SJCRH30 (cell line): ENCODE measurements around the gene MTF1. TPM values are rescaled to one million over a fixed set of nuclear protein-coding genes. Genes with fewer than 3 reads are reported as not detected.
A peak's percentile ranks its signal among the peaks of the same experiment; 100 is the strongest.

Source experiments
- DNase-seq, 2 experiments: peaks; one replicate each; pipeline ENCODE4 v3.0.0-alpha.2; 2015 to 2020
- H3K27ac ChIP-seq: fragments of 250-450 bp; sonication (Bioruptor Pico); 2 replicates; pipeline ENCODE4 v1.5.1; 2020; ENCODE audit warnings: mild to moderate bottlenecking, moderate library complexity
- H3K27me3 ChIP-seq: fragments of 250-450 bp; sonication (Bioruptor Pico); 2 replicates; pipeline ENCODE4 v1.5.1; 2020; ENCODE audit warnings: mild to moderate bottlenecking, moderate library complexity
- H3K36me3 ChIP-seq: fragments of 250-450 bp; sonication (Bioruptor Pico); 2 replicates; pipeline ENCODE4 v1.5.1; 2020; ENCODE audit warnings: mild to moderate bottlenecking, moderate library complexity
- H3K4me1 ChIP-seq: fragments of 250-450 bp; sonication (Bioruptor Pico); 2 replicates; pipeline ENCODE4 v1.5.1; 2020; ENCODE audit warnings: mild to moderate bottlenecking, moderate library complexity
- H3K4me3 ChIP-seq: fragments of 250-450 bp; sonication (Bioruptor Pico); 2 replicates; pipeline ENCODE4 v1.5.1; 2020; ENCODE audit warnings: mild to moderate bottlenecking, moderate library complexity
- H3K9me3 ChIP-seq: fragments of 250-450 bp; sonication (Bioruptor Pico); replicated peaks from 2 replicates; pipeline ENCODE4 v1.5.1; 2020; ENCODE audit warnings: mild to moderate bottlenecking, moderate library complexity
- total RNA-seq: library from RNA; depleted of rRNA; stranded (reverse); fragments of >200 nt; shearing (Covaris generic); gene quantifications from 2 replicates; pipeline ENCODE4 v1.2.3, GENCODE V29; 2014

The MTF1 gene
- total RNA-seq, 1 experiment from 2014 or later, result 4.4 TPM

- Histone ChIP-seq H3K9me3 (no peaks in the 10 kb centered on the region), H3K36me3 (peaks cover 50% of the 10 kb centered on the region), H3K27ac (no peak overlapping the region), H3K27me3 (no peaks in the 10 kb centered on the region), H3K4me1 (no peaks in the 10 kb centered on the region), H3K4me3 (no peak overlapping the region)
- DNase-seq, result no peak
Measured at GRCh38 chr1:37831109-37831508, 28.3 kb downstream of the MTF1 start.

- Histone ChIP-seq H3K9me3 (no peaks in the 10 kb centered on the region), H3K27ac (no peak overlapping the region), H3K4me3 (no peak overlapping the region), H3K27me3 (no peaks in the 10 kb centered on the region), H3K4me1 (no peaks in the 10 kb centered on the region), H3K36me3 (peaks cover 45% of the 10 kb centered on the region)
- no peak for DNase-seq
Measured at GRCh38 chr1:37828410-37829074, 30.9 kb downstream of the MTF1 start.

GRCh38 chr1:37825506-37825905, 33.9 kb downstream of the MTF1 start:
- H3K4me3 ChIP-seq, result no peak overlapping the region
- no peaks in the 10 kb centered on the region for H3K27me3 ChIP-seq
- peaks cover 49% of the 10 kb centered on the region for H3K36me3 ChIP-seq
- no peak for DNase-seq
- no peak overlapping the region for H3K27ac ChIP-seq
- H3K4me1 ChIP-seq, result no peaks in the 10 kb centered on the region
- H3K9me3 ChIP-seq, result no peaks in the 10 kb centered on the region

- no peak for DNase-seq
- H3K27me3 ChIP-seq, result no peaks in the 10 kb centered on the region
- no peaks in the 10 kb centered on the region for H3K9me3 ChIP-seq
- peaks cover 57% of the 10 kb centered on the region for H3K36me3 ChIP-seq
- no peak overlapping the region for H3K27ac ChIP-seq
- H3K4me1 ChIP-seq, result no peaks in the 10 kb centered on the region
- no peak overlapping the region for H3K4me3 ChIP-seq
Measured at GRCh38 chr1:37824001-37824400, 35.4 kb downstream of the MTF1 start.

GRCh38 chr1:37822906-37823815, 36.2 kb downstream of the MTF1 start:
- no peak for DNase-seq
- Histone ChIP-seq H3K4me1 (no peaks in the 10 kb centered on the region), H3K27ac (no peak overlapping the region)

GRCh38 chr1:37821481-37821880, 37.9 kb downstream of the MTF1 start:
- H3K36me3 ChIP-seq, result peaks cover 59% of the 10 kb centered on the region
- no peak for DNase-seq

More at GRCh38 chr1:37822906-37823815, 36.2 kb downstream of the MTF1 start:
- no peaks in the 10 kb centered on the region for H3K9me3 ChIP-seq
- H3K36me3 ChIP-seq, result peaks cover 51% of the 10 kb centered on the region
- no peak overlapping the region for H3K4me3 ChIP-seq
- H3K27me3 ChIP-seq, result no peaks in the 10 kb centered on the region

GRCh38 chr1:37817481-37817880, 41.9 kb downstream of the MTF1 start:
- no peaks in the 10 kb centered on the region for H3K27me3 ChIP-seq
- H3K27ac ChIP-seq, result no peak overlapping the region
- no peaks in the 10 kb centered on the region for H3K9me3 ChIP-seq
- H3K4me3 ChIP-seq, result no peak overlapping the region
- DNase-seq, result no peak
- H3K4me1 ChIP-seq, result no peaks in the 10 kb centered on the region; the same call in 1 of the 2 replicates
- H3K36me3 ChIP-seq, result peaks cover 52% of the 10 kb centered on the region

More at GRCh38 chr1:37821481-37821880, 37.9 kb downstream of the MTF1 start:
- Histone ChIP-seq H3K27me3 (no peaks in the 10 kb centered on the region), H3K27ac (no peak overlapping the region), H3K4me3 (no peak overlapping the region), H3K4me1 (no peaks in the 10 kb centered on the region; the same call in 1 of the 2 replicates), H3K9me3 (no peaks in the 10 kb centered on the region)

- no peak overlapping the region for H3K27ac ChIP-seq
- peaks cover 24% of the 10 kb centered on the region for H3K36me3 ChIP-seq
- H3K4me3 ChIP-seq, result no peak overlapping the region
- H3K4me1 ChIP-seq, result peaks cover 3% of the 10 kb centered on the region; the same call in 1 of the 2 replicates
- no peak for DNase-seq
- no peaks in the 10 kb centered on the region for H3K27me3 ChIP-seq
- H3K9me3 ChIP-seq, result no peaks in the 10 kb centered on the region
Measured at GRCh38 chr1:37814252-37814651, 45.1 kb downstream of the MTF1 start.

GRCh38 chr1:37813529-37814145, 45.8 kb downstream of the MTF1 start:
- Histone ChIP-seq H3K27me3 (no peaks in the 10 kb centered on the region), H3K36me3 (peaks cover 21% of the 10 kb centered on the region), H3K9me3 (no peaks in the 10 kb centered on the region), H3K27ac (no peak overlapping the region), H3K4me3 (no peak overlapping the region), H3K4me1 (peaks cover 3% of the 10 kb centered on the region; the same call in 1 of the 2 replicates)
- DNase-seq, result no peak

GRCh38 chr1:37811027-37811655, 48.3 kb downstream of the MTF1 start:
- H3K4me3 ChIP-seq, result no peak overlapping the region
- DNase-seq, result peak; percentile 77 to 91
- no peaks in the 10 kb centered on the region for H3K27me3 ChIP-seq
- H3K9me3 ChIP-seq, result no peaks in the 10 kb centered on the region
- H3K4me1 ChIP-seq, result peaks cover 6% of the 10 kb centered on the region; the same call in 1 of the 2 replicates
- H3K27ac ChIP-seq, result no peak overlapping the region
- peaks cover 12% of the 10 kb centered on the region for H3K36me3 ChIP-seq

GRCh38 chr1:37809942-37810341, 49.5 kb downstream of the MTF1 start:
- no peak for DNase-seq
- H3K36me3 ChIP-seq, result peaks cover 19% of the 10 kb centered on the region
- H3K4me1 ChIP-seq, result peaks cover 6% of the 10 kb centered on the region; the same call in 1 of the 2 replicates
- H3K27me3 ChIP-seq, result no peaks in the 10 kb centered on the region
- H3K4me3 ChIP-seq, result no peak overlapping the region
- no peaks in the 10 kb centered on the region for H3K9me3 ChIP-seq
- no peak overlapping the region for H3K27ac ChIP-seq

GRCh38 chr1:37808369-37809319, 50.7 kb downstream of the MTF1 start:
- Histone ChIP-seq H3K9me3 (no peaks in the 10 kb centered on the region), H3K27me3 (no peaks in the 10 kb centered on the region), H3K4me1 (peaks cover 6% of the 10 kb centered on the region; the same call in 1 of the 2 replicates), H3K36me3 (peaks cover 32% of the 10 kb centered on the region), H3K4me3 (peak overlapping the region; percentile 85), H3K27ac (peak overlapping the region; percentile 66)
- peak; percentile 88 for DNase-seq

GRCh38 chr1:37807555-37808368, 51.6 kb downstream of the MTF1 start, which contains the start of the genes C1orf122 and YRDC:
Gene C1orf122 (plus strand): TSS chr1:37807790. CDS start chr1:37808405, 615 bp downstream.
Gene YRDC (minus strand): TSS chr1:37808208. CDS start chr1:37808180, 28 bp downstream.
- peak; percentile 96 to 97 for DNase-seq
- peak within 1 kb of the TSS; percentile 85 for H3K4me3 ChIP-seq
- peaks cover 41% of the 10 kb centered on the region for H3K36me3 ChIP-seq
- H3K9me3 ChIP-seq, result no peaks in the 10 kb centered on the region
- H3K27me3 ChIP-seq, result no peaks in the 10 kb centered on the region
- peaks cover 6% of the 10 kb centered on the region; the same call in 1 of the 2 replicates for H3K4me1 ChIP-seq
- peak within 1 kb of the TSS; percentile 66 for H3K27ac ChIP-seq
